ENCODE measurements around the gene JAK1. TPM values are rescaled to one million over a fixed set of nuclear protein-coding genes. Genes with fewer than 3 reads are reported as not detected.
A peak's percentile ranks its signal among the peaks of the same experiment; 100 is the strongest.

JAK1 gene
- total and polyA plus RNA-seq, 4 donors = 81.4 to 109 (median 103) TPM

- Histone ChIP-seq H3K4me1 (ENCODE audit: control insufficient read depth, insufficient read depth, low read length) (no peaks in the 10 kb centered on the region), H3K36me3 (ENCODE audit: control insufficient read depth, insufficient read depth, low read length) (no peaks in the 10 kb centered on the region), H3K27ac (ENCODE audit: low read depth, low read length) (no peak overlapping the region), H3K27me3 (ENCODE audit: control insufficient read depth, insufficient read depth, low read length) (no peaks in the 10 kb centered on the region), H3K9me3 (ENCODE audit: control insufficient read depth, insufficient read depth, low read length) (no peaks in the 10 kb centered on the region), H3K4me3 (ENCODE audit: low read depth, low read length) (no peak overlapping the region)
- DNase-seq (ENCODE audit: low read depth in 4 of 6, low spot score in 6 of 6) = no peak
- 80% methylated on average over 4 of the region's 8 CpGs for WGBS (ENCODE audit: insufficient coverage)
Measured at GRCh38 chr1:64980745-64981600, 14.6 kb upstream of the JAK1 start.

- no peak for DNase-seq (ENCODE audit: low read depth in 4 of 6, low spot score in 6 of 6)
- Histone ChIP-seq H3K4me3 (ENCODE audit: low read depth, low read length) (no peak overlapping the region), H3K9me3 (ENCODE audit: control insufficient read depth, insufficient read depth, low read length) (no peaks in the 10 kb centered on the region), H3K4me1 (ENCODE audit: control insufficient read depth, insufficient read depth, low read length) (no peaks in the 10 kb centered on the region), H3K27ac (ENCODE audit: low read depth, low read length) (no peak overlapping the region), H3K27me3 (ENCODE audit: control insufficient read depth, insufficient read depth, low read length) (no peaks in the 10 kb centered on the region), H3K36me3 (ENCODE audit: control insufficient read depth, insufficient read depth, low read length) (no peaks in the 10 kb centered on the region)
Measured at GRCh38 chr1:64979358-64979757, 13.0 kb upstream of the JAK1 start.

GRCh38 chr1:64976361-64976760 is 10.0 kb upstream of the JAK1 start:
- no peak for DNase-seq (ENCODE audit: low read depth in 4 of 6, low spot score in 6 of 6)
- Histone ChIP-seq H3K27ac (ENCODE audit: low read depth, low read length) (no peak overlapping the region), H3K4me1 (ENCODE audit: control insufficient read depth, insufficient read depth, low read length) (no peaks in the 10 kb centered on the region), H3K36me3 (ENCODE audit: control insufficient read depth, insufficient read depth, low read length) (no peaks in the 10 kb centered on the region), H3K9me3 (ENCODE audit: control insufficient read depth, insufficient read depth, low read length) (no peaks in the 10 kb centered on the region), H3K4me3 (ENCODE audit: low read depth, low read length) (no peak overlapping the region), H3K27me3 (ENCODE audit: control insufficient read depth, insufficient read depth, low read length) (no peaks in the 10 kb centered on the region)
- WGBS (ENCODE audit: insufficient coverage) = 100% methylated on average over 2 of the region's 3 CpGs

- DNase-seq (ENCODE audit: low read depth in 4 of 6, low spot score in 6 of 6) = no peak
- Histone ChIP-seq H3K27me3 (ENCODE audit: control insufficient read depth, insufficient read depth, low read length) (no peaks in the 10 kb centered on the region), H3K27ac (ENCODE audit: low read depth, low read length) (no peak overlapping the region)
Measured at GRCh38 chr1:64975740-64976139, 9.4 kb upstream of the JAK1 start.

GRCh38 chr1:64975127-64975526 is 8.8 kb upstream of the JAK1 start:
- Histone ChIP-seq H3K4me3 (ENCODE audit: low read depth, low read length) (no peak overlapping the region), H3K9me3 (ENCODE audit: control insufficient read depth, insufficient read depth, low read length) (no peaks in the 10 kb centered on the region), H3K27ac (ENCODE audit: low read depth, low read length) (no peak overlapping the region), H3K36me3 (ENCODE audit: control insufficient read depth, insufficient read depth, low read length) (no peaks in the 10 kb centered on the region), H3K4me1 (ENCODE audit: control insufficient read depth, insufficient read depth, low read length) (no peaks in the 10 kb centered on the region), H3K27me3 (ENCODE audit: control insufficient read depth, insufficient read depth, low read length) (no peaks in the 10 kb centered on the region)
- no CpG with 5 or more reads among the region's 1 CpG for WGBS (ENCODE audit: insufficient coverage)
- DNase-seq (ENCODE audit: low read depth in 4 of 6, low spot score in 6 of 6) = no peak

More at GRCh38 chr1:64975740-64976139, 9.4 kb upstream of the JAK1 start:
- Histone ChIP-seq H3K36me3 (ENCODE audit: control insufficient read depth, insufficient read depth, low read length) (no peaks in the 10 kb centered on the region), H3K4me1 (ENCODE audit: control insufficient read depth, insufficient read depth, low read length) (no peaks in the 10 kb centered on the region), H3K4me3 (ENCODE audit: low read depth, low read length) (no peak overlapping the region), H3K9me3 (ENCODE audit: control insufficient read depth, insufficient read depth, low read length) (no peaks in the 10 kb centered on the region)
- WGBS (ENCODE audit: insufficient coverage) = 41% methylated on average over 4 of the region's 5 CpGs

GRCh38 chr1:64974288-64974825 is 8.0 kb upstream of the JAK1 start:
- H3K4me1 ChIP-seq (ENCODE audit: control insufficient read depth, insufficient read depth, low read length) = no peaks in the 10 kb centered on the region
- WGBS (ENCODE audit: insufficient coverage) = 79% methylated on average over 2 of the region's 2 CpGs
- H3K27ac ChIP-seq (ENCODE audit: low read depth, low read length) = no peak overlapping the region
- no peaks in the 10 kb centered on the region for H3K9me3 ChIP-seq (ENCODE audit: control insufficient read depth, insufficient read depth, low read length)
- H3K27me3 ChIP-seq (ENCODE audit: control insufficient read depth, insufficient read depth, low read length) = no peaks in the 10 kb centered on the region
- no peaks in the 10 kb centered on the region for H3K36me3 ChIP-seq (ENCODE audit: control insufficient read depth, insufficient read depth, low read length)
- H3K4me3 ChIP-seq (ENCODE audit: low read depth, low read length) = no peak overlapping the region
- DNase-seq (ENCODE audit: low read depth in 4 of 6, low spot score in 6 of 6) = no peak

- no peaks in the 10 kb centered on the region for H3K27me3 ChIP-seq (ENCODE audit: control insufficient read depth, insufficient read depth, low read length)
- no peak for DNase-seq (ENCODE audit: low read depth in 4 of 6, low spot score in 6 of 6)
- no peaks in the 10 kb centered on the region for H3K9me3 ChIP-seq (ENCODE audit: control insufficient read depth, insufficient read depth, low read length)
- H3K36me3 ChIP-seq (ENCODE audit: control insufficient read depth, insufficient read depth, low read length) = no peaks in the 10 kb centered on the region
- WGBS (ENCODE audit: insufficient coverage) = 86% methylated on average over 2 of the region's 3 CpGs
- H3K27ac ChIP-seq (ENCODE audit: low read depth, low read length) = no peak overlapping the region
- H3K4me1 ChIP-seq (ENCODE audit: control insufficient read depth, insufficient read depth, low read length) = no peaks in the 10 kb centered on the region
- no peak overlapping the region for H3K4me3 ChIP-seq (ENCODE audit: low read depth, low read length)
Measured at GRCh38 chr1:64973061-64973647, 6.8 kb upstream of the JAK1 start.

- no peaks in the 10 kb centered on the region for H3K27me3 ChIP-seq (ENCODE audit: control insufficient read depth, insufficient read depth, low read length)
- H3K36me3 ChIP-seq (ENCODE audit: control insufficient read depth, insufficient read depth, low read length) = no peaks in the 10 kb centered on the region
- H3K9me3 ChIP-seq (ENCODE audit: control insufficient read depth, insufficient read depth, low read length) = no peaks in the 10 kb centered on the region
- no peak overlapping the region for H3K27ac ChIP-seq (ENCODE audit: low read depth, low read length)
- peak in 1 of 6 donors; percentile 17 for DNase-seq (ENCODE audit: low read depth in 4 of 6, low spot score in 6 of 6)
- H3K4me3 ChIP-seq (ENCODE audit: low read depth, low read length) = no peak overlapping the region
- peaks cover 4% of the 10 kb centered on the region for H3K4me1 ChIP-seq (ENCODE audit: control insufficient read depth, insufficient read depth, low read length)
- WGBS (ENCODE audit: insufficient coverage) = 77% methylated on average over 5 of the region's 9 CpGs
Measured at GRCh38 chr1:64969305-64970046, 3.1 kb upstream of the JAK1 start.

GRCh38 chr1:64967381-64967780 is 1.0 kb upstream of the JAK1 start:
- DNase-seq (ENCODE audit: low read depth in 4 of 6, low spot score in 6 of 6) = no peak
- Histone ChIP-seq H3K9me3 (ENCODE audit: control insufficient read depth, insufficient read depth, low read length) (no peaks in the 10 kb centered on the region), H3K36me3 (ENCODE audit: control insufficient read depth, insufficient read depth, low read length) (no peaks in the 10 kb centered on the region), H3K4me1 (ENCODE audit: control insufficient read depth, insufficient read depth, low read length) (peaks cover 4% of the 10 kb centered on the region), H3K4me3 (ENCODE audit: low read depth, low read length) (peak overlapping the region; percentile 88), H3K27ac (ENCODE audit: low read depth, low read length) (no peak overlapping the region), H3K27me3 (ENCODE audit: control insufficient read depth, insufficient read depth, low read length) (no peaks in the 10 kb centered on the region)
- 49% methylated on average over 6 of the region's 6 CpGs for WGBS (ENCODE audit: insufficient coverage)

Measured in spinal cord (tissue), 10 donors.